Measurements from ENCODE around the gene CAPN9.

CAPN9 gene

GRCh38 chr1:230812568-230812967 lies 65.4 kb downstream of the CAPN9 start:
- no peak overlapping the region for H3K9ac ChIP-seq (ENCODE audit: insufficient read length)
- DNase-seq (ENCODE audit: low read depth, low spot score), result no peak
- no peak overlapping the region for H3K27ac ChIP-seq
- H3K36me3 ChIP-seq (ENCODE audit: insufficient read depth, low read length), result no peaks in the 10 kb centered on the region
- no peaks in the 10 kb centered on the region for H3K9me3 ChIP-seq (ENCODE audit: low read depth, low read length)
- H3K4me3 ChIP-seq, result no peak overlapping the region
- TF ChIP-seq EZH2 (IDR thresholded peaks at IDR 0.05) (no peak), POLR2AphosphoS5 (IDR thresholded peaks at IDR 0.05; ENCODE audit: borderline replicate concordance, low read depth, low read length) (no peak), FOXP2 (optimal IDR thresholded peaks at IDR 0.05; ENCODE audit: control extremely low read depth, extremely low read length, insufficient read depth) (no peak)

DNA sequence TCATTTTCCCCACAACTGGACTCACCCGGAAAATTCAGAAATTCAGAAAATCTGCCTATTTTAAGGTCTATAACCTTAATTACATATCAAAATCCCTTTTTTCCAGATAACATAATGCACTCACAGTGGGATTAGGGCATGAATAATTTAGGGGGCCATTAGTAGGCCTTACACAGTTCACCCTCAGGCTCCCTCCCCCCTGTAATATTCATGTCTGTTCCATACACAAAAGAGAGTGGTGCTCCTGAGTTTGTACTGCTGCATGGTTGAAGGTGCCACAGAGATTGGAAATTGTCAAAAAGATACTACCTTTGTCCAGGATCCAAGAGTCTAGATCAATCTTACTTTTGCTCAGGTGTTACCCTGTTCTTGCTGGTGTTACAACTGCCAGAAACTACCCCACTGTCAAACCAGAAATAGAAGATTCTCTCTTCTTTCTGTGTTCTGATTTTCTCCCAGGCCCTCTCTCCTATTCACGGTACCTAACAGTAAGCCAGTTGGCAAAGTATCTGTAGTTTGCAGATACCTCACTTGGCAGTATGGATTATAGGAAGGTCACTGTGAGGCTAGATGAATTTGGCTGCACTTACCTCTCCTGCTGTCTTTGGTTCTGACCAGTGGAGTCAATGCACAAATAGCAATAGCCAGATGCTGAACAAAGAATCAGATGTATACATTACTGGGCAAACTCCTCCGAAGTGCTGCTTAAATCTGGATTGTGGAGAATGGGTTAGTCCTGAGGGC lies 67.9 kb downstream of the CAPN9 start:
- no peak overlapping the region for H3K4me3 ChIP-seq
- TF ChIP-seq FOXP2 (optimal IDR thresholded peaks at IDR 0.05; ENCODE audit: control extremely low read depth, extremely low read length, insufficient read depth) (no peak), POLR2AphosphoS5 (IDR thresholded peaks at IDR 0.05; ENCODE audit: borderline replicate concordance, low read depth, low read length) (no peak), EZH2 (IDR thresholded peaks at IDR 0.05) (no peak)
- DNase-seq (ENCODE audit: low read depth, low spot score), result no peak
- H3K9ac ChIP-seq (ENCODE audit: insufficient read length), result no peak overlapping the region
- H3K36me3 ChIP-seq (ENCODE audit: insufficient read depth, low read length), result no peaks in the 10 kb centered on the region
- H3K27ac ChIP-seq, result no peak overlapping the region
- H3K9me3 ChIP-seq (ENCODE audit: low read depth, low read length), result no peaks in the 10 kb centered on the region

- no peak for DNase-seq (ENCODE audit: low read depth, low spot score)
- no peak overlapping the region for H3K4me3 ChIP-seq
- no peak for TF ChIP-seq POLR2AphosphoS5 (IDR thresholded peaks at IDR 0.05; ENCODE audit: borderline replicate concordance, low read depth, low read length)
- no peaks in the 10 kb centered on the region for H3K36me3 ChIP-seq (ENCODE audit: insufficient read depth, low read length)
- H3K9ac ChIP-seq (ENCODE audit: insufficient read length), result no peak overlapping the region
- no peaks in the 10 kb centered on the region for H3K9me3 ChIP-seq (ENCODE audit: low read depth, low read length)
- H3K27ac ChIP-seq, result no peak overlapping the region
Observed at GRCh38 chr1:230816018-230816417, 68.8 kb downstream of the CAPN9 start.

DNA sequence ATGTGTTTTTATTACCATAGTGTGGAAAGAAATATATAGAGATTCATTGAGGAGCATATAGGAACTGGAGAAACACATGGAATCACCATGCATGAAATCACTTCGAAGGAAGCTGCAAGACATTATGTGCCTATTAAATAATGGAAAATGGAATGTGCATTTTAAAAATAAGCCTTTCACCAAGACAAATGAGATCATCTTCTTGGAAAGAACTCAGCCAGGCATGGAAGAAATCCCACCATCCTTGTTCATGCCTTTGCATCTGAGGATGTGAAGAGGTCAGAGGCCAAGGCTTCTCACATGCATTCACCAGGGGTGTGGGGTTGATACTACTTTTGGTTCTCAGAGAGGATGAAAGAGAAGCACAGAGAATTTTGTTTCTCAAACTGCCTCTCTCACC lies 71.2 kb downstream of the CAPN9 start:
- TF ChIP-seq EZH2 (IDR thresholded peaks at IDR 0.05) (no peak), POLR2AphosphoS5 (IDR thresholded peaks at IDR 0.05; ENCODE audit: borderline replicate concordance, low read depth, low read length) (no peak), FOXP2 (optimal IDR thresholded peaks at IDR 0.05; ENCODE audit: control extremely low read depth, extremely low read length, insufficient read depth) (no peak)
- Histone ChIP-seq H3K27ac (no peak overlapping the region), H3K4me3 (no peak overlapping the region), H3K9me3 (ENCODE audit: low read depth, low read length) (no peaks in the 10 kb centered on the region), H3K9ac (ENCODE audit: insufficient read length) (no peak overlapping the region), H3K36me3 (ENCODE audit: insufficient read depth, low read length) (no peaks in the 10 kb centered on the region)
- DNase-seq (ENCODE audit: low read depth, low spot score), result no peak

- Histone ChIP-seq H3K9me3 (ENCODE audit: low read depth, low read length) (no peaks in the 10 kb centered on the region), H3K27ac (no peak overlapping the region), H3K4me3 (no peak overlapping the region), H3K36me3 (ENCODE audit: insufficient read depth, low read length) (no peaks in the 10 kb centered on the region), H3K9ac (ENCODE audit: insufficient read length) (no peak overlapping the region)
- TF ChIP-seq POLR2AphosphoS5 (IDR thresholded peaks at IDR 0.05; ENCODE audit: borderline replicate concordance, low read depth, low read length), result no peak
- no peak for TF ChIP-seq FOXP2 (optimal IDR thresholded peaks at IDR 0.05; ENCODE audit: control extremely low read depth, extremely low read length, insufficient read depth)
- no peak for TF ChIP-seq EZH2 (IDR thresholded peaks at IDR 0.05)
- no peak for DNase-seq (ENCODE audit: low read depth, low spot score)
Observed at GRCh38 chr1:230818901-230819300, 71.7 kb downstream of the CAPN9 start.

DNA sequence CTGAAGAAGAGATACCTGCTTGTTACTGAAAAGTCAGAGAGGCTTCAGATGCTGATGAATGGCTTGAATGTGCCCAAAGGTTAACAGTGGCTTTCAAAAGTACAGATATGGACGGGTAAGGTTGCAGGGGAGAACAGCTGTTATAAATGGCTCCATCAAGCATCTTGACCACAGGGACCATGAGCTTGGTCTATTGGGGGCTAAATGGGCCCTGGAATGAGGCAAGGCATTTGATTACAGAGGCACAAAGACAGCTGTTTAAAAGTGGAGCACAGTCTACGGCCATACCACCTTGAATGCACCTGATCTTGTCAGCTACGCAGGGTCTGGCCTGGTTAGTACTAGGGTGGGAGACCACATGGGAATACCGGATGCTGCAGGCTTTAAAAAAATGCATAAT lies 72.8 kb downstream of the CAPN9 start:
- Histone ChIP-seq H3K9ac (ENCODE audit: insufficient read length) (no peak overlapping the region), H3K4me3 (no peak overlapping the region), H3K9me3 (ENCODE audit: low read depth, low read length) (no peaks in the 10 kb centered on the region), H3K36me3 (ENCODE audit: insufficient read depth, low read length) (no peaks in the 10 kb centered on the region), H3K27ac (no peak overlapping the region)
- DNase-seq (ENCODE audit: low read depth, low spot score), result no peak
- TF ChIP-seq EZH2 (IDR thresholded peaks at IDR 0.05) (no peak), POLR2AphosphoS5 (IDR thresholded peaks at IDR 0.05; ENCODE audit: borderline replicate concordance, low read depth, low read length) (no peak), FOXP2 (optimal IDR thresholded peaks at IDR 0.05; ENCODE audit: control extremely low read depth, extremely low read length, insufficient read depth) (no peak)

DNA sequence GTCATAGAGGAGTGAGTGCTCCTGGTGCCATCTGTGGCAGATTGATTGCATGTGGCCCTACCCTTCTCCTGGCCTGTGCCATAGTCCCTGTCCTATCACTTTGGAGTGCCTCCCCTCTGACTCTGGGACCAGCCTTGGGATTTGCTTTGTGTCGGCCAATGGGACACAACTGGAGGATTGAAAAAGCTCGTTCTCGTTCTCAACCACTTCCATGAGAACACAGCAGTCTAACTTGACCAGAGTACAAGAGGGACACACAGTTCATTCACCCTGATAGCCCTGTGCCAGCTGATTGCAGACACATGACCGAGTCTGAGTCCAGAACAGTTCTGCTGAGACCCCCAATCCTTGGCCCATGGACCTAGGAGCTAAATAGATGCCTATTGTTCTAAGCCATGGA lies 73.4 kb downstream of the CAPN9 start:
- Histone ChIP-seq H3K36me3 (ENCODE audit: insufficient read depth, low read length) (no peaks in the 10 kb centered on the region), H3K27ac (no peak overlapping the region), H3K9me3 (ENCODE audit: low read depth, low read length) (no peaks in the 10 kb centered on the region), H3K4me3 (no peak overlapping the region), H3K9ac (ENCODE audit: insufficient read length) (no peak overlapping the region)
- no peak for DNase-seq (ENCODE audit: low read depth, low spot score)
- TF ChIP-seq FOXP2 (optimal IDR thresholded peaks at IDR 0.05; ENCODE audit: control extremely low read depth, extremely low read length, insufficient read depth), result no peak
- TF ChIP-seq EZH2 (IDR thresholded peaks at IDR 0.05), result no peak
- no peak for TF ChIP-seq POLR2AphosphoS5 (IDR thresholded peaks at IDR 0.05; ENCODE audit: borderline replicate concordance, low read depth, low read length)

DNA sequence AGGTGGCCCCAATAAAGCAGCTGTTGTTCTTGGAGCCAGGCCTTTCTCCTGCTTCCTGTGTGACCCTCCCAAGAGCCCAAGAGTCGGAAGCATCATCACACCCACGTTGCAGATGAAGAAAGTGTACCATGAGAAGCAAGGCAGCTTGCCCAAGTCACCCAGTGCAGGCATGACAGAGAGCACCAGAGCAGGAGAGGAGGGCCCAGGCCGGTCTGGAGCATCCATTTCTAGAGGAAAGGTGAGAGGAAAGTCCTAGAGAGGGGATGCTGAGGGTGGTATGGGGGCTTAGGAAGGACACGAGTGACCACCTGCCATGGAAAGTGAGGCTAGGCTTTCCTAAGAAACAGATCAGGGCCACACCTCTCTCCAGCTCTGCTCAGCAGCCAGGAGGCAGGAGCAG lies 74.2 kb downstream of the CAPN9 start:
- Histone ChIP-seq H3K36me3 (ENCODE audit: insufficient read depth, low read length) (no peaks in the 10 kb centered on the region), H3K9me3 (ENCODE audit: low read depth, low read length) (no peaks in the 10 kb centered on the region), H3K9ac (ENCODE audit: insufficient read length) (no peak overlapping the region), H3K4me3 (no peak overlapping the region), H3K27ac (no peak overlapping the region)
- DNase-seq (ENCODE audit: low read depth, low spot score), result no peak
- no peak for TF ChIP-seq FOXP2 (optimal IDR thresholded peaks at IDR 0.05; ENCODE audit: control extremely low read depth, extremely low read length, insufficient read depth)
- no peak for TF ChIP-seq POLR2AphosphoS5 (IDR thresholded peaks at IDR 0.05; ENCODE audit: borderline replicate concordance, low read depth, low read length)
- TF ChIP-seq EZH2 (IDR thresholded peaks at IDR 0.05), result no peak

DNA sequence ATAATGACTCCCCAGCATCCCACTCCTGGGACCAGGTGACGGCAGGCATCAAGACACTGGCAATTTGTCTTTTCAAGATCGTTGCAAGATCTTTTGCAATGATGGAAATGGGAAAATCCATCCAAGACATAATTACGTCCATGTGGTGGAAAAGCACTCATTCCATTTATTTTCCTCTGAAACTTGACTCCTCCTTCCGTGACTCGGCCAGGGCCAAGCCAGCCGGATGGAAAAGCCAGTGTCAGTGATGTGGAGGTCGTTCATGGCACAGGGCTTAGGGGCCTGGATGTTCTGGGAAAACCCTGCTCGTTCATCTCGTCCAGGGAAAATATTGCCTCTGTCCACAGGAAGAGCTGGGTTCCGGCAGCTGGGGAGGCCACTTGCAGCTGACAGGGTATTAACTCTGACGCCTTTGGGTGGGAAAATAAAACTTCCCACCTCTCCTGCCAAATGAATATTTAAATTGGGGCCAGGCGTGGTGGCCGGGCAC lies 74.9 kb downstream of the CAPN9 start:
- no peaks in the 10 kb centered on the region for H3K36me3 ChIP-seq (ENCODE audit: insufficient read depth, low read length)
- H3K9me3 ChIP-seq (ENCODE audit: low read depth, low read length), result no peaks in the 10 kb centered on the region
- no peak overlapping the region for H3K9ac ChIP-seq (ENCODE audit: insufficient read length)
- H3K4me3 ChIP-seq, result no peak overlapping the region
- no peak overlapping the region for H3K27ac ChIP-seq
- TF ChIP-seq POLR2AphosphoS5 (IDR thresholded peaks at IDR 0.05; ENCODE audit: borderline replicate concordance, low read depth, low read length) (no peak), FOXP2 (optimal IDR thresholded peaks at IDR 0.05; ENCODE audit: control extremely low read depth, extremely low read length, insufficient read depth) (no peak), EZH2 (IDR thresholded peaks at IDR 0.05) (no peak)
- DNase-seq (ENCODE audit: low read depth, low spot score), result no peak

Data from SK-N-MC (cell line).